Fibroblast of pulmonary artery (primary cell): ENCODE data around the gene MROH7.

Experiments used
- DNase-seq: peaks from one replicate; pipeline ENCODE4 v3.0.0-alpha.2; 2010; ENCODE audit warnings: low read depth
- H3K4me3 ChIP-seq: replicated peaks from 2 replicates; pipeline ENCODE4 v1.5.1; 2011; ENCODE audit warnings: low read depth, mild to moderate bottlenecking, control low read depth, low read length, moderate library complexity
- TF ChIP-seq, protein P1 (sequence below): IDR thresholded peaks from 2 replicates; pipeline ENCODE4 v1.5.1; 2011; ENCODE audit warnings: mild to moderate bottlenecking, control low read depth, low read length, inconsistent platforms; ENCODE audit errors: missing control alignments

Gene MROH7

DNA sequence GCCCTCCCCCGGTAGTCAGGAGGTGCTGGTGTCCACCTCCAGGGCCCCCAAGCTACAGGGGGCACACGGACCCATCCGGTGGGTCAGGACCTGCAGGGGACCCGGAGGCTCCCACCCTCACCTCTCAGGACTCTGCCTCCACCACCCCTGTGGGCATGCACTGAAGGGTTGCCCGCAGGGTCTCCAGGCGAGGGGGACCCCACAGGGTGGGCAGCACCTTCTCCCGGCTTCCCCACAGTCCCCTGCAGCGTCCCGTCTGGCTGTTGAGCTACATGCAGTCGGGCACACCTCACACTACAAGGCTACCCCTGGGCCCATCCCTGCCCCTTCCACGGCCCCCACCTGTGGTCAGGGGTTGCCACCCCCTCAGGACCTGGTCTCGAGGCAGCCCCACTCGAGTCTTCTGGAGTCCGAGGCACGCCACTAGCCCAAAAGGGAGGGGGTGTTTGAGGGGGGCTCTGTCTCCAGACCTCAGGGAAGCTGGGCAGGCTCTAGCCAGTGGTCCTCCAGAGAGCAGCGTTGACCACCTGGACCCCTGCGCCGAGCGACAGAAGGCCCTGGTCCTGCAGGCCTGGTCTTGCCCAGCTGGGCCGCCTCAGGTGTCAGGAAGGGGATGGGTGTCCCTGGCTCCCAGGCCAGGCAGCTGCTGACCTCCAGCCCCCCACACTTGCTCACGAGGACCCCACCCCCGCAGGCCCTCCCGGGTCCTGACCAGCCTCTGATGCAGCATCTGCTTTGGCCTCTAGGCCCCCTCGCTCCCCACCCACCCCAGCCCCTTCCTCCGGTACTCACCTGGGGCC is 113.1 kb downstream of the MROH7 start:
- H3K4me3 ChIP-seq = no peak overlapping the region
- no peak for DNase-seq
- TF ChIP-seq, protein P1, sequence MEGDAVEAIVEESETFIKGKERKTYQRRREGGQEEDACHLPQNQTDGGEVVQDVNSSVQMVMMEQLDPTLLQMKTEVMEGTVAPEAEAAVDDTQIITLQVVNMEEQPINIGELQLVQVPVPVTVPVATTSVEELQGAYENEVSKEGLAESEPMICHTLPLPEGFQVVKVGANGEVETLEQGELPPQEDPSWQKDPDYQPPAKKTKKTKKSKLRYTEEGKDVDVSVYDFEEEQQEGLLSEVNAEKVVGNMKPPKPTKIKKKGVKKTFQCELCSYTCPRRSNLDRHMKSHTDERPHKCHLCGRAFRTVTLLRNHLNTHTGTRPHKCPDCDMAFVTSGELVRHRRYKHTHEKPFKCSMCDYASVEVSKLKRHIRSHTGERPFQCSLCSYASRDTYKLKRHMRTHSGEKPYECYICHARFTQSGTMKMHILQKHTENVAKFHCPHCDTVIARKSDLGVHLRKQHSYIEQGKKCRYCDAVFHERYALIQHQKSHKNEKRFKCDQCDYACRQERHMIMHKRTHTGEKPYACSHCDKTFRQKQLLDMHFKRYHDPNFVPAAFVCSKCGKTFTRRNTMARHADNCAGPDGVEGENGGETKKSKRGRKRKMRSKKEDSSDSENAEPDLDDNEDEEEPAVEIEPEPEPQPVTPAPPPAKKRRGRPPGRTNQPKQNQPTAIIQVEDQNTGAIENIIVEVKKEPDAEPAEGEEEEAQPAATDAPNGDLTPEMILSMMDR = no peak

DNA sequence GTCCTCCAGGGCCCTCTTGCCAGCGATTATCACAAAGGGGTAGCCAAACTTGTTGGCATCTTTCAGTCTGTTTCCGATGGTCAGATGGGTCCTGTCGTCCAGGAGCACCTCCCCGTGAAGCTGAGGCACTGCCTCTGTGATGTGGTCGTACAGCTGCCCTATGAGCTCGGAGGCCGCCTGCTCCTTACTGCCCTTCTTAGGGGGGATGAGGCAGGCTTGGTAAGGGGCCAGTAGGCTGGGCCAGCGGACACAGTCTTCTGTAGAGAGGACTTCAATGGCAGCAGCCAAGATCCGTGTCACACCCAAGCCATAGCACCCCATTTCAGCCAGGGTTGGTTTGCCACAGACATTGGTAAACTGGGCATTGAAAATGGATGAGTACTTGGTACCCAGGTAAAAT is 116.2 kb downstream of the MROH7 start:
- TF ChIP-seq, protein P1 = no peak
- H3K4me3 ChIP-seq = no peak overlapping the region
- no peak for DNase-seq

DNA sequence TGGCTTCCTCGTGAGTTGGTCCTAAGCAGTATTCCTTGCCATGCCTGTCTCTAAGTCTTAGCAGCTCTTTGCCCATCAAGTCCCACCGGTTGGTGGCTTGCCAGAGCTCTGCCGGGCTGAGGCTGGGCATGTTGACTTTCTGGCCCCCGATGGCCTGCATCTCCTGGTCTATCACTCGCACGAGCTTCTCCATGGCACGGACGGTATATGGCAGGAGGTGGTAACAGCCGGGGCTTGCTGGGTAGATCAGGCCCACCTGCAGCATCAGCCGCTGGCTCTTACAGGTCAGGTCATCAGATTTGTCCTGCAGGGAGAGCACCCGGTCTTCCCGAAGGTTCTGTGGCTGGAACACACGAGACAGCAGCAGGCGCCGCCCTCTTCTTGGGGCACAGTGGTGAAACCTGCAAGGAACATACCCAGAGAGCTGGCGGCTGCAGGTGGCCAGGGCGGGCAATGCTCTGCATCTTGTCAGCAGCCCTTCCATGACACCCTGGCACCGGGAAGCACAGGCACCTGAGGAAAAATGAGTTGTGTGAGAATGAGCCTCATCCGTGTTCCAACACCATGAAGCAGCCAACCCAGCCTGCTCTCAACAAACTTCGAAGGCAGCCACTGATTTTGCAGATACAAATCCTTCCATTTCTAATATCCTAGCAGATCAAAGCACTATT is 117.2 kb downstream of the MROH7 start:
- TF ChIP-seq, protein P1 = no peak
- no peak overlapping the region for H3K4me3 ChIP-seq
- DNase-seq = no peak
